CD14-positive monocyte (primary cell): ENCODE results near the gene DAPK1. TPM values are rescaled to one million over a fixed set of nuclear protein-coding genes. Genes with fewer than 3 reads are reported as not detected.
A peak's percentile ranks its signal among the peaks of the same experiment; 100 is the strongest.

ENCODE experiments used
- DNase-seq, 3 donors: peaks; one replicate each; pipeline ENCODE4 v3.0.0-alpha.2; 2011 to 2022
- H2AFZ ChIP-seq: 2 replicates; pipeline ENCODE4 v1.6.0; 2012; ENCODE audit warnings: mild to moderate bottlenecking, low read depth, low read length, inconsistent platforms; ENCODE audit not compliant: insufficient read depth, poor library complexity, severe bottlenecking
- H3K27ac ChIP-seq, 2 donors: 1 replicate in 1 of 2; 2 replicates in 1 of 2; pipeline ENCODE4 v1.5.1; 2012 to 2013; ENCODE audit warnings: low read length in 2 of 2, control low read depth in 1 of 2, inconsistent platforms in 1 of 2, low read depth in 1 of 2, mild to moderate bottlenecking in 1 of 2
- H3K27me3 ChIP-seq, 2 donors: one replicate each; pipeline versions ENCODE4 v1.6.0 to v1.6.1; 2011 to 2013; ENCODE audit warnings: low read length in 2 of 2; ENCODE audit not compliant: control insufficient read depth in 2 of 2, insufficient read depth in 2 of 2
- H3K36me3 ChIP-seq, 2 donors: replicated peaks in 1 of 2; 1 replicate in 1 of 2; 2 replicates in 1 of 2; pipeline versions ENCODE4 v1.5.1 to v1.6.1; 2012 to 2013; ENCODE audit warnings: low read length in 2 of 2, control low read depth in 1 of 2, inconsistent platforms in 1 of 2, mild to moderate bottlenecking in 1 of 2; ENCODE audit not compliant: insufficient read depth in 2 of 2, control insufficient read depth in 1 of 2
- H3K4me1 ChIP-seq, 2 donors: 1 replicate in 1 of 2; 2 replicates in 1 of 2; pipeline versions ENCODE4 v1.5.1 to v1.6.1; 2012 to 2013; ENCODE audit warnings: low read length in 2 of 2, control low read depth in 1 of 2, inconsistent platforms in 1 of 2, mild to moderate bottlenecking in 1 of 2, moderate library complexity in 1 of 2; ENCODE audit not compliant: insufficient read depth in 2 of 2, control insufficient read depth in 1 of 2
- H3K4me2 ChIP-seq: replicated peaks from 2 replicates; pipeline ENCODE3; 2012; ENCODE audit warnings: low read length, moderate library complexity, mild to moderate bottlenecking; ENCODE audit not compliant: poor library complexity, severe bottlenecking; ENCODE audit errors: extremely low read depth
- H3K4me3 ChIP-seq, 3 experiments: fragments of 200-600 bp in 1 of 3; sonication (generic) in 1 of 3; replicated peaks in 1 of 3; 1 replicate in 2 of 3; 2 replicates in 1 of 3; pipeline ENCODE4 v1.5.1; 2011 to 2013; ENCODE audit warnings: low read length in 3 of 3, mild to moderate bottlenecking in 3 of 3, control low read depth in 2 of 3, low read depth in 2 of 3, inconsistent platforms in 1 of 3, moderate library complexity in 1 of 3
- H3K79me2 ChIP-seq: 2 replicates; pipeline ENCODE4 v1.6.0; 2012; ENCODE audit warnings: mild to moderate bottlenecking, control low read depth, inconsistent platforms, low read length, moderate library complexity; ENCODE audit not compliant: insufficient read depth
- H3K9ac ChIP-seq: 2 replicates; pipeline ENCODE4 v1.6.0; 2017; ENCODE audit warnings: low read length, mild to moderate bottlenecking; ENCODE audit not compliant: insufficient read depth, poor library complexity, severe bottlenecking
- H3K9me3 ChIP-seq, 2 donors: replicated peaks in 1 of 2; 1 replicate in 1 of 2; 2 replicates in 1 of 2; pipeline versions ENCODE4 v1.5.1 to v1.6.1; 2012 to 2013; ENCODE audit warnings: low read length in 2 of 2, control low read depth in 1 of 2; ENCODE audit not compliant: control insufficient read depth in 1 of 2, insufficient read depth in 1 of 2
- H4K20me1 ChIP-seq: 2 replicates; pipeline ENCODE4 v1.6.0; 2012; ENCODE audit warnings: mild to moderate bottlenecking, low read length, control low read depth, moderate library complexity; ENCODE audit not compliant: insufficient read depth
- H3K27ac Mint-ChIP-seq, 7 donors: one replicate each; pipeline ENCODE4 v1.8.0; 2020; ENCODE audit warnings: mild to moderate bottlenecking in 7 of 7, mixed read lengths in 7 of 7, moderate library complexity in 6 of 7, inconsistent platforms in 2 of 7
- H3K27me3 Mint-ChIP-seq, 3 donors: one replicate each; pipeline ENCODE4 v1.8.0; 2021 to 2022; ENCODE audit warnings: low read depth in 3 of 3, mild to moderate bottlenecking in 3 of 3, mixed read lengths in 3 of 3, moderate library complexity in 3 of 3, inconsistent platforms in 1 of 3
- H3K36me3 Mint-ChIP-seq, 2 donors: one replicate each; pipeline ENCODE4 v1.8.0; 2020; ENCODE audit warnings: mixed read lengths in 2 of 2, inconsistent platforms in 1 of 2, mild to moderate bottlenecking in 1 of 2
- H3K4me1 Mint-ChIP-seq: one replicate; pipeline ENCODE4 v1.8.0; 2020; ENCODE audit warnings: mild to moderate bottlenecking, mixed read lengths
- H3K4me3 Mint-ChIP-seq, 2 donors: one replicate each; pipeline ENCODE4 v1.8.0; 2020; ENCODE audit warnings: mild to moderate bottlenecking in 2 of 2, mixed read lengths in 2 of 2, moderate library complexity in 1 of 2
- H3K9me3 Mint-ChIP-seq, 7 donors: one replicate each; pipeline ENCODE4 v1.8.0; 2020 to 2022; ENCODE audit warnings: mixed read lengths in 7 of 7, mild to moderate bottlenecking in 6 of 7, moderate library complexity in 6 of 7, inconsistent platforms in 2 of 7
- CTCF ChIP-seq: fragments of 200-600 bp; IDR thresholded peaks from one replicate; pipeline ENCODE4 v1.8.0; 2022; ENCODE audit warnings: antibody characterized with exemption, mild to moderate bottlenecking
- WGBS: methylation state at CpG from one replicate; pipeline ENCODE4 v1.1.5; 2013; ENCODE audit warnings: missing lambda C conversion rate; ENCODE audit not compliant: insufficient coverage; 5-methylcytosine and 5-hydroxymethylcytosine counted together
- intact Hi-C, 2 donors: fragments of 100-400 bp; cut with micrococcal nuclease; formaldehyde crosslinking; loops; one replicate each; pipeline versions ENCODE4 v1.15.0 to v1.15.1; 2023
- polyA plus RNA-seq, 3 donors: library from polyadenylated mRNA; depleted of rRNA in 1 of 3; unstranded in 2 of 3; stranded (reverse) in 1 of 3; fragments of 300-500 nt in 2 of 3; fragments of >200 nt in 1 of 3; fragmentation: Illumina TruSeq in 2 of 3; gene quantifications; 1 replicate in 2 of 3; 2 replicates in 1 of 3; pipeline ENCODE4 v1.2.3, GENCODE V29; 2012 to 2021

The DAPK1 gene
- polyA plus RNA-seq, 3 donors: 24.1 to 102 (median 44.4) TPM

- peak overlapping the region in 1 of 2 donors; percentile 60 for H3K27ac ChIP-seq
- intact Hi-C loops: no loop called here
- WGBS: 85% methylated on average over 3 of the region's 4 CpGs
These were observed 67.1 kb downstream of the DAPK1 start for GRCh38 chr9:87564791-87565241.

GRCh38 chr9:87567001-87567400, 69.3 kb downstream of the DAPK1 start:
- peaks cover 10 to 15% of the 10 kb centered on the region in 2 donors for H3K4me1 ChIP-seq
- H3K9ac ChIP-seq: no peak overlapping the region
- H3K79me2 ChIP-seq: peaks cover 10% of the 10 kb centered on the region
- H3K36me3 Mint-ChIP-seq: peaks cover 47 to 55% of the 10 kb centered on the region in 2 donors
- H3K27ac Mint-ChIP-seq: peak overlapping the region in 1 of 7 donors; percentile 45
- peaks cover 83% of the 10 kb centered on the region for H4K20me1 ChIP-seq
- WGBS: 100% methylated on average over 1 of the region's 4 CpGs
- H3K4me3 ChIP-seq: no peak overlapping the region
- no peak overlapping the region for H2AFZ ChIP-seq
- H3K4me3 Mint-ChIP-seq: no peak overlapping the region
- H3K36me3 ChIP-seq: peaks cover 0 to 24% of the 10 kb centered on the region in 2 donors
- intact Hi-C loops: no loop called here
- DNase-seq: no peak
- no peak overlapping the region for H3K27ac ChIP-seq
- no peaks in the 10 kb centered on the region for H3K9me3 ChIP-seq
- no peaks in the 10 kb centered on the region for H3K27me3 ChIP-seq
- peaks cover 0 to 2% (median 0%) of the 10 kb centered on the region in 7 donors for H3K9me3 Mint-ChIP-seq
- no peak for TF ChIP-seq CTCF
- peaks cover 27% of the 10 kb centered on the region for H3K4me1 Mint-ChIP-seq
- H3K27me3 Mint-ChIP-seq: peaks cover 0 to 2% (median 0%) of the 10 kb centered on the region in 3 donors
- H3K4me2 ChIP-seq: no peak overlapping the region

More at GRCh38 chr9:87564791-87565241, 67.1 kb downstream of the DAPK1 start:
- no peak for TF ChIP-seq CTCF
- Histone ChIP-seq H3K9ac (no peak overlapping the region), H3K4me3 (no peak overlapping the region), H3K9me3 (no peaks in the 10 kb centered on the region), H3K4me1 (peaks cover 17 to 19% of the 10 kb centered on the region in 2 donors), H4K20me1 (peaks cover 66% of the 10 kb centered on the region), H3K36me3 (peaks cover 0 to 21% of the 10 kb centered on the region in 2 donors), H3K4me2 (no peak overlapping the region), H2AFZ (no peak overlapping the region), H3K27me3 (no peaks in the 10 kb centered on the region), H3K79me2 (peaks cover 13% of the 10 kb centered on the region)
- peaks cover 0 to 2% (median under 1%) of the 10 kb centered on the region in 3 donors for H3K27me3 Mint-ChIP-seq
- H3K9me3 Mint-ChIP-seq: peaks cover 0 to 9% (median 0%) of the 10 kb centered on the region in 7 donors
- H3K4me3 Mint-ChIP-seq: no peak overlapping the region
- DNase-seq: peak in 2 of 3 donors; percentile 15 to 57
- peaks cover 36% of the 10 kb centered on the region for H3K4me1 Mint-ChIP-seq
- H3K27ac Mint-ChIP-seq: peak overlapping the region in 4 of 7 donors; percentile 46 to 73 (median 51)
- peaks cover 48 to 58% of the 10 kb centered on the region in 2 donors for H3K36me3 Mint-ChIP-seq
